ENCODE results near the gene FAM120B. TPM values are rescaled to one million over a fixed set of nuclear protein-coding genes. Genes with fewer than 3 reads are reported as not detected.

Gene FAM120B
- polyA plus RNA-seq, 2 donors: 6.4 to 8.7 TPM

DNA sequence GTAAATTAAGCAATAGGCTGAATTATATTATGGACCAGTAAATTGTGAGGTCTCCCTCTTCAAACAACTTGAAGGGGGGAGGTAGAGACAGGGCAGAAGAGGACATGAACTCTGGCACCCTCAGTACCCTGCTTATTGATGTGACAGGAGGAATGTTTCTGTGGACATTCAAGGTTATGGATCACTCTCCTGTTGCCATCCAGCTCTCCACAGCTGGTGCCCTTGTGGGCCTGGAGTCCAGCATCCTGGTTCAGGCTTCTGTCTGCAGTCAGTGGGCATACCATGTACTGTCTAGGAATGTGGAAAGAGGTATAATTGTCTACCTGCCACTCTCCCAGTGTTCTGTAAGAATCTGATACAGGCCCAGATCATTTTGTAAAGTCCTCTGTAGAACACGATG lies 55.6 kb downstream of the FAM120B start:
- 95 to 97% methylated on average over 1 of the region's 1 CpG for WGBS, 2 donors
- H3K36me3 ChIP-seq (ENCODE audit: control insufficient read depth in 2 of 2, insufficient read depth in 2 of 2, low read length in 1 of 2): peaks cover 20 to 21% of the 10 kb centered on the region in 2 donors

DNA sequence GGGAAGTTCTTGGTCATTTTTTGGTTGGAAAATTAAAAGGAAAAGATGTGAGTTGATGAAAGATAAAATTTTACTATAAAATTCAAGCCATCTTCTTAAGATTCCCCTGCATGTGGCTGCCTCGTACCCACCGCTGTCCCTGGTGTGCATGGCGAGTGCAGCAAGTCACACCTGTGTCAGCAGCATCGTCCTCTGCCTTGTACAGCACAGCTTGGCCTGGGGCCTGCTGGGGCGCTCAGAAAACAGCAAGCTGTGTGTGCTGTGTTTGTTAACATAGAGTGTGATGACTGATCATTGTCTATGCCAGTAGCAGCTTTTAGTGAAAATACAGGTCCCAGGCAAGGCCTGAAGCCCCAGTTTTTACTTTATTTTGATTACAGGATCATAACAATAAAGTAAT lies 56.7 kb downstream of the FAM120B start:
- WGBS, 2 donors: 95 to 96% methylated on average over 5 of the region's 5 CpGs
- Histone ChIP-seq H3K27ac (ENCODE audit: low read depth in 2 of 2, low read length in 1 of 2) (no peak overlapping the region), H3K27me3 (ENCODE audit: control insufficient read depth in 1 of 2, insufficient read depth in 2 of 2, low read length in 2 of 2) (no peaks in the 10 kb centered on the region), H3K4me3 (ENCODE audit: low read depth in 1 of 2, low read length in 2 of 2) (no peak overlapping the region), H3K4me1 (ENCODE audit: control insufficient read depth in 2 of 2, insufficient read depth in 2 of 2, low read length in 1 of 2) (peaks cover 0 to 4% of the 10 kb centered on the region in 2 donors), H3K9me3 (ENCODE audit: control insufficient read depth in 2 of 2, insufficient read depth in 1 of 2, low read depth in 1 of 2, low read length in 1 of 2) (no peaks in the 10 kb centered on the region), H3K36me3 (ENCODE audit: control insufficient read depth in 2 of 2, insufficient read depth in 2 of 2, low read length in 1 of 2) (peaks cover 12 to 23% of the 10 kb centered on the region in 2 donors)

More for the DNA sequence above, 55.6 kb downstream of the FAM120B start:
- Histone ChIP-seq H3K27ac (ENCODE audit: low read depth in 2 of 2, low read length in 1 of 2) (no peak overlapping the region), H3K9me3 (ENCODE audit: control insufficient read depth in 2 of 2, insufficient read depth in 1 of 2, low read depth in 1 of 2, low read length in 1 of 2) (no peaks in the 10 kb centered on the region), H3K4me3 (ENCODE audit: low read depth in 1 of 2, low read length in 2 of 2) (no peak overlapping the region), H3K27me3 (ENCODE audit: control insufficient read depth in 1 of 2, insufficient read depth in 2 of 2, low read length in 2 of 2) (no peaks in the 10 kb centered on the region), H3K4me1 (ENCODE audit: control insufficient read depth in 2 of 2, insufficient read depth in 2 of 2, low read length in 1 of 2) (peaks cover 0 to 15% of the 10 kb centered on the region in 2 donors)

DNA sequence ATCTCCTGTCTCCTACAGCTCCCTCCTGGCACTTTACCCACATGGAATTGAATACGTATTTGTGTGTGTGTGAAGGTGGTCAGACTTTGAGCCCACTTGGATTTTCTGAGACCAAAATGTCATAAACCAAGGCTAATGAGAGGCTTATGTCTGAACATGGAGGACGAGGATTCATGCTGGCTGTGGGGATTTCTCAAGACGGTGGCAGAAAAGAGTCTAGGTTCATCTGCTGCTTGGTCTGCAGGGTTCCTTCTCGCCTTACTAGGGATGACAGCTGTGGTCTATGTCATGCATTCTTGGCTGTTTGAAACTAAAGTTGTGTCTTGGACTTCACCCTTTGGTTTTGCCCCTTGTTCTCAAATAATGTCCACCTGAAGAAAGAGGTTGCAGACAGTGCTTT lies 58.6 kb downstream of the FAM120B start:
- Histone ChIP-seq H3K9me3 (ENCODE audit: control insufficient read depth in 2 of 2, insufficient read depth in 1 of 2, low read depth in 1 of 2, low read length in 1 of 2) (no peaks in the 10 kb centered on the region), H3K36me3 (ENCODE audit: control insufficient read depth in 2 of 2, insufficient read depth in 2 of 2, low read length in 1 of 2) (peaks cover 7 to 16% of the 10 kb centered on the region in 2 donors), H3K4me3 (ENCODE audit: low read depth in 1 of 2, low read length in 2 of 2) (no peak overlapping the region), H3K4me1 (ENCODE audit: control insufficient read depth in 2 of 2, insufficient read depth in 2 of 2, low read length in 1 of 2) (peaks cover 0 to 4% of the 10 kb centered on the region in 2 donors), H3K27ac (ENCODE audit: low read depth in 2 of 2, low read length in 1 of 2) (no peak overlapping the region), H3K27me3 (ENCODE audit: control insufficient read depth in 1 of 2, insufficient read depth in 2 of 2, low read length in 2 of 2) (no peaks in the 10 kb centered on the region)
- WGBS, 2 donors: 93 to 97% methylated on average over 4 of the region's 4 CpGs

DNA sequence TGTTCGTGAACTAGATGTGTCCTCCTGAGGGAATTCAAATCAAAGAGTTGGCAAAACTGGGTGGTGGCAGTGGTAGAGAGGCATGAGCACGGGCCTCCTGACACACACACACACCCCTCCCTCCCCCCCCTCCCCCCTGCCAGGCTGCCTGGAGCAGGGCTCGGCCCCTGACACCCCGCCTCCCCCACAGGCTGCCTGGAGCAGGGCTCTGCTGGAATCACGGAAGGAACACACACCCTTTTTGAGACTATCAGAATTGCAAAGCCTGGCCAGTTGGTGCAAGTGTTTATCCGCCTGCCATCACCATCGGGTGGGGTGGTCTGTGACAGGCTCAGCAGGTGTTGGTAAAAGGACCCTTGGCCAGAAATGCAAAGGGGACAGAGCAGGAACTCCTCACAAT lies 59.0 kb downstream of the FAM120B start:
- Histone ChIP-seq H3K27me3 (ENCODE audit: control insufficient read depth in 1 of 2, insufficient read depth in 2 of 2, low read length in 2 of 2) (no peaks in the 10 kb centered on the region), H3K4me3 (ENCODE audit: low read depth in 1 of 2, low read length in 2 of 2) (no peak overlapping the region), H3K9me3 (ENCODE audit: control insufficient read depth in 2 of 2, insufficient read depth in 1 of 2, low read depth in 1 of 2, low read length in 1 of 2) (no peaks in the 10 kb centered on the region), H3K27ac (ENCODE audit: low read depth in 2 of 2, low read length in 1 of 2) (no peak overlapping the region), H3K4me1 (ENCODE audit: control insufficient read depth in 2 of 2, insufficient read depth in 2 of 2, low read length in 1 of 2) (peaks cover 0 to 4% of the 10 kb centered on the region in 2 donors), H3K36me3 (ENCODE audit: control insufficient read depth in 2 of 2, insufficient read depth in 2 of 2, low read length in 1 of 2) (peaks cover 5 to 14% of the 10 kb centered on the region in 2 donors)
- 55 to 56% methylated on average over 7 of the region's 7 CpGs for WGBS, 2 donors

DNA sequence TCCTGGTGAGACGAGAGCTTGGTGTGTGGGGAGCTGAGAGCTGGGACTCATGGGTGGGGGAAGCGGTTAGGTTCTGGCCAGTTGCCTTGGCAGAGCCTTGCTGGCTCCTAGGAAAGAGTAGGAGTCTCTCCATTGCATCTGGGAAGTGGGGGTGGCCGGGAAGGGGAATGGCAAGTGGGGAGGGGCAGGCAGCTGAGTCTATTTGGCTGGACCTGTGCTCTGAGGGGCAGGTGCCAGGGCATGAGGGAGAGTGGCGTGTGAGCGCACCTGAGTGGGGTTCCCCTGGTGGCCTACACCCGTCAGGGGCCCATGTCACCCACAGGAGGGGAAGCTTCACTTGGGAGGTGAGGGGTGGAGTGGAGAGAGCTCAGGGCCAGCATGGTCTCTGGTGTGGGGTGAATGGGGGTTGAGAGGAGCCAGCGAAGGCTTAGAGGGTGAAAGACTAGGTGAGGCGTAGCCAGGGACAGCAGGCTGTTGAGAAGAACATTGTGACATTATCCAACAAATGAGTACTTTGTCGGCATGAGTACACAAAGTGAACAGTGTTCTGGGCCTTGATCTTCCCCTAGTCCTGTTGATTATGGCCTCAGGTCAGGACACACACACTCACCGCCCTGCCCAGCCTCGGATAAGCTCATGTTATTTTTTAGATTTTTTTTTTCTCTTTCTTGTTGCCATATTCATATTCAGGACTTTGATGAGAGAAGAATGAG lies 59.8 kb downstream of the FAM120B start:
- H3K27ac ChIP-seq (ENCODE audit: low read depth in 2 of 2, low read length in 1 of 2): no peak overlapping the region
- H3K36me3 ChIP-seq (ENCODE audit: control insufficient read depth in 2 of 2, insufficient read depth in 2 of 2, low read length in 1 of 2): peaks cover 2 to 14% of the 10 kb centered on the region in 2 donors
- H3K9me3 ChIP-seq (ENCODE audit: control insufficient read depth in 2 of 2, insufficient read depth in 1 of 2, low read depth in 1 of 2, low read length in 1 of 2): no peaks in the 10 kb centered on the region
- H3K4me1 ChIP-seq (ENCODE audit: control insufficient read depth in 2 of 2, insufficient read depth in 2 of 2, low read length in 1 of 2): peaks cover 0 to 4% of the 10 kb centered on the region in 2 donors
- H3K27me3 ChIP-seq (ENCODE audit: control insufficient read depth in 1 of 2, insufficient read depth in 2 of 2, low read length in 2 of 2): no peaks in the 10 kb centered on the region
- 73 to 82% methylated on average over 11 of the region's 11 CpGs for WGBS, 2 donors
- no peak overlapping the region for H3K4me3 ChIP-seq (ENCODE audit: low read depth in 1 of 2, low read length in 2 of 2)

DNA sequence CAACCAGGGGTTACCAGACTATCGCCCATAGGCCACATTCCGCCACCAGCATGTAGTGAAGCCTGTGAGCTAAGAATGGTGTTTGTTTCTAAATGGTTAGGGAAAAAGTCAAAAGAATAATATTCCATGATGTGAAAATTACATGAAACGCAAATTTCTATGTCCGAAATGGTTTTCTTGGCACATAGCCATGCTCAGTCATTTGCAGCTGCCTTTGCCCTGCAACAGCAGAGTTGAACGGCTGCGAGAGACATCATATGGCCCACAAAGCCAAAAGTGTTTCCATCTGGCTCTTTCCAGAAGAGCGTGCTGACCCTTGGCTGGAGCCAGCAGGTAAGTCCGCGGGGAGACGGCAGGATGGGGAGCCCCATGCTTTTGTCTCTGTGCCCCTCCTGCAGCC lies 60.7 kb downstream of the FAM120B start:
- Histone ChIP-seq H3K4me3 (ENCODE audit: low read depth in 1 of 2, low read length in 2 of 2) (no peak overlapping the region), H3K27ac (ENCODE audit: low read depth in 2 of 2, low read length in 1 of 2) (no peak overlapping the region), H3K36me3 (ENCODE audit: control insufficient read depth in 2 of 2, insufficient read depth in 2 of 2, low read length in 1 of 2) (peaks cover 2 to 11% of the 10 kb centered on the region in 2 donors), H3K9me3 (ENCODE audit: control insufficient read depth in 2 of 2, insufficient read depth in 1 of 2, low read depth in 1 of 2, low read length in 1 of 2) (no peaks in the 10 kb centered on the region), H3K27me3 (ENCODE audit: control insufficient read depth in 1 of 2, insufficient read depth in 2 of 2, low read length in 2 of 2) (no peaks in the 10 kb centered on the region), H3K4me1 (ENCODE audit: control insufficient read depth in 2 of 2, insufficient read depth in 2 of 2, low read length in 1 of 2) (peaks cover 0 to 4% of the 10 kb centered on the region in 2 donors)
- WGBS, 2 donors: 79 to 80% methylated on average over 10 of the region's 10 CpGs

DNA sequence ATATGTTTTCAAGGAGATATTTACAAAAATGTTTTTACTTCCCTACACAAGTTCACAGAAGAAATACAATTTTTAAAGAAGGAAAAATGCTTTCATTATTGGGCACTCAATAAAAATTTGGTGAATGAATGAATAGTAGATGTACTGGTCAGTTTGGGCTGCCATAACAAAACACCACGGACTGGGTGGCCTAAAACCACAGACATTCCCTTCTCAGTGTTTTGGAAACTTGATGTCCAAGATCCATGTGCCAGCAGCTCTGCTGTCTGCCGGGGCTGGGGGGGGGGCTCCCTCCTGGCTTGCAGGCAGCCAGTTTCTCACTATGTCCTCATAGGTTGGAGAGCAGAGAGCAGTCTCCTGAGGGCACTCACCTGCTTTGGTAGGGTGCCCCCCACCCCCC lies 62.0 kb downstream of the FAM120B start:
- H3K9me3 ChIP-seq (ENCODE audit: control insufficient read depth in 2 of 2, insufficient read depth in 1 of 2, low read depth in 1 of 2, low read length in 1 of 2): no peaks in the 10 kb centered on the region
- no peak overlapping the region for H3K27ac ChIP-seq (ENCODE audit: low read depth in 2 of 2, low read length in 1 of 2)
- peaks cover 2 to 7% of the 10 kb centered on the region in 2 donors for H3K36me3 ChIP-seq (ENCODE audit: control insufficient read depth in 2 of 2, insufficient read depth in 2 of 2, low read length in 1 of 2)
- H3K4me1 ChIP-seq (ENCODE audit: control insufficient read depth in 2 of 2, insufficient read depth in 2 of 2, low read length in 1 of 2): peaks cover 0 to 4% of the 10 kb centered on the region in 2 donors
- no peak overlapping the region for H3K4me3 ChIP-seq (ENCODE audit: low read depth in 1 of 2, low read length in 2 of 2)
- WGBS, 2 donors: 68 to 83% methylated on average over 2 of the region's 2 CpGs
- no peaks in the 10 kb centered on the region for H3K27me3 ChIP-seq (ENCODE audit: control insufficient read depth in 1 of 2, insufficient read depth in 2 of 2, low read length in 2 of 2)

DNA sequence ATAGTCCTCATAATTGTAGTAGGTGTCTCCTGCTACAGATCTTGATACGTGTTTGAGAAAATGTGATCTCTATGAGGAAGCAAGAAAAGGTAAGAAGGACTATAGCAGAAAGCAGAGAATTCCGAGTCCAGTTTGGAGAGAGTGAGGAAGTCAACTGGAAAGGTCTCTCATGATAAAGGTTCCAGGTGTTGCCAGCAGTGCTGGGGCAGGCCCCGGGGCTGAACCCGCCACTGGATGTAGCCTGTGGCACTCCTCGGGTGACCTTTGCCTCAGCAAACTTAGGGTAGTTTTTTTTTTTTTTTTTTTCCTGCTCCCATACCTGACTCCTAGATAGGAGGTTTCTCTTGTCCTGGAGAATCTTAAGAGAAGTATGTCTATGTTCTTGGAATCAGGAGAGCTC lies 62.8 kb downstream of the FAM120B start:
- WGBS, 2 donors: 76 to 91% methylated on average over 5 of the region's 5 CpGs
- no peaks in the 10 kb centered on the region for H3K9me3 ChIP-seq (ENCODE audit: control insufficient read depth in 2 of 2, insufficient read depth in 1 of 2, low read depth in 1 of 2, low read length in 1 of 2)
- H3K4me1 ChIP-seq (ENCODE audit: control insufficient read depth in 2 of 2, insufficient read depth in 2 of 2, low read length in 1 of 2): peaks cover 0 to 4% of the 10 kb centered on the region in 2 donors
- H3K27me3 ChIP-seq (ENCODE audit: control insufficient read depth in 1 of 2, insufficient read depth in 2 of 2, low read length in 2 of 2): no peaks in the 10 kb centered on the region
- H3K27ac ChIP-seq (ENCODE audit: low read depth in 2 of 2, low read length in 1 of 2): no peak overlapping the region
- peaks cover 2 to 7% of the 10 kb centered on the region in 2 donors for H3K36me3 ChIP-seq (ENCODE audit: control insufficient read depth in 2 of 2, insufficient read depth in 2 of 2, low read length in 1 of 2)
- no peak overlapping the region for H3K4me3 ChIP-seq (ENCODE audit: low read depth in 1 of 2, low read length in 2 of 2)

DNA sequence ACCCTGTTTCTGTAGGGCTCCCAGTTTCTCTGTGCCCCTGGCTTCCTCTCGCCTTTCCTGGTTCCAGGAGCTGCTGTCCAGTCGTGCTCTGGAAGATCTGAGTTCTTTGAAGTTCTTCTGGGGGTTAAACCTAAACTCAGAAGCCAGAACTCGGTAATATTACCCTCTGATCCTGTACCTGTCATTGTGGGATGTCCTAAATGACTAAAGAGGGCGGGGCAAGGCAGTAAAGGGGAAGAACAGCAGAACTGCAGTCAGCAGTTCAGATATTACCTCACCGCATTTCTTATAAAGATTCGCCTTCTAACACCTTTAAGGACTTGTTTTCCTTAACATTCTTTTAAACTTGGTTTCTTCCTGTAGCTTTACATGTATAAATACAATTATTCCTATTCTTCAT lies 63.9 kb downstream of the FAM120B start:
- H3K27me3 ChIP-seq (ENCODE audit: control insufficient read depth in 1 of 2, insufficient read depth in 2 of 2, low read length in 2 of 2): no peaks in the 10 kb centered on the region
- H3K36me3 ChIP-seq (ENCODE audit: control insufficient read depth in 2 of 2, insufficient read depth in 2 of 2, low read length in 1 of 2): peaks cover 2 to 3% of the 10 kb centered on the region in 2 donors
- WGBS, 2 donors: 74 to 80% methylated on average over 6 of the region's 6 CpGs

DNA sequence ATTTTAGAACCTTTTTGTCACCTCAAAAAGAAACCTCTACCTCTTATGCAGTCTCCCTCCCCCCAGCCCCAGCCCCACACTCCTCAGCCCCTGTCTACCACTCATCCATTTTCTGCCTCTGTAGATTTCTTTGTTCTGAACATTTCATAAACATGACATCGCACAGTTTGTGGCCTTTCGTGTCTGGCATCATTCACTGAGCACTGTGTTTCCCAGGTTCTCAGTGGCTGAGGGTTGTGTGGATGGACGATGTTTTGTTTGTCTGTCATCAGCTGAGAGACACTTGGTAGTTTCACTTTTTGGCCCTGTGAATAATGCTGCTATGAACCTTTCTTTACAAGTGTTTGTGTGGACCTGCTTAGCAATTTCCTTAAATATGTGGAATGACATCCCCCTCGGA lies 64.5 kb downstream of the FAM120B start:
- no peak overlapping the region for H3K27ac ChIP-seq (ENCODE audit: low read depth in 2 of 2, low read length in 1 of 2)
- 80 to 83% methylated on average over 4 of the region's 4 CpGs for WGBS, 2 donors
- H3K4me1 ChIP-seq (ENCODE audit: control insufficient read depth in 2 of 2, insufficient read depth in 2 of 2, low read length in 1 of 2): peaks cover 0 to 4% of the 10 kb centered on the region in 2 donors
- H3K4me3 ChIP-seq (ENCODE audit: low read depth in 1 of 2, low read length in 2 of 2): no peak overlapping the region
- H3K36me3 ChIP-seq (ENCODE audit: control insufficient read depth in 2 of 2, insufficient read depth in 2 of 2, low read length in 1 of 2): peaks cover 2 to 3% of the 10 kb centered on the region in 2 donors
- H3K9me3 ChIP-seq (ENCODE audit: control insufficient read depth in 2 of 2, insufficient read depth in 1 of 2, low read depth in 1 of 2, low read length in 1 of 2): no peaks in the 10 kb centered on the region
- H3K27me3 ChIP-seq (ENCODE audit: control insufficient read depth in 1 of 2, insufficient read depth in 2 of 2, low read length in 2 of 2): no peaks in the 10 kb centered on the region

More for the DNA sequence above, 63.9 kb downstream of the FAM120B start:
- H3K4me3 ChIP-seq (ENCODE audit: low read depth in 1 of 2, low read length in 2 of 2): no peak overlapping the region
- no peak overlapping the region for H3K27ac ChIP-seq (ENCODE audit: low read depth in 2 of 2, low read length in 1 of 2)
- H3K9me3 ChIP-seq (ENCODE audit: control insufficient read depth in 2 of 2, insufficient read depth in 1 of 2, low read depth in 1 of 2, low read length in 1 of 2): no peaks in the 10 kb centered on the region
- H3K4me1 ChIP-seq (ENCODE audit: control insufficient read depth in 2 of 2, insufficient read depth in 2 of 2, low read length in 1 of 2): peaks cover 0 to 4% of the 10 kb centered on the region in 2 donors
